Activated CD8-positive, alpha-beta memory T cell treated with anti-CD3 and anti-CD28 coated beads, Interleukin-2, amount 50 U/mL, for 48 hours (primary cell): ENCODE measurements around the gene SOX4.
"Not testable (repeated sequence)": the region's sequence is repeated elsewhere in the genome, so short reads cannot be mapped to it uniquely, and the experiment has no call there.

Experiments used
- DNase-seq: peaks from one replicate; pipeline ENCODE4 v3.0.0-alpha.2; 2020

SOX4 gene

GRCh38 chr6:21593412-21593926, at the start of gene SOX4:
Gene SOX4, plus strand, starts transcription at chr6:21593751. Its CDS starts 784 bp downstream, at chr6:21594535.
- DNase-seq = peak; percentile 71

DNA sequence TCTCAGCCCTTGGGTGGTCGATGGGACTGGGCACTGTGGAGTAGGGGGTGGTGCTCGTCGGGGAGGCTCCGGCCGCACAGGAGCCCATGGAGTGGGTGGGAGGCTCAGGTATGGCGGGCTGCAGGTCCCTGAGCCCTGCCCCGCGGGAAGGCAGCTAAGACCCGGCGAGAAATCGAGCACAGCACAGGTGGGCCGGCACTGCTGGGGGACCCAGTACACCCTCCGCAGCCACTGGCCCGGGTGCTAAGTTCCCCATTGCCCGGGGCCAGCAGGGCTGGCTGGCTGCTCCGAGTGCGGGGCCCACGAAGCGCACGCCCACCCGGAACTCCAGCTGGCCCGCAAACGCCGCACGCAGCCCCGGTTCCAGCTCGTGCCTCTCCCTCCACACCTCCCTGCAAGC, 41.3 kb upstream of the SOX4 start:
- DNase-seq = not testable (repeated sequence)

DNA sequence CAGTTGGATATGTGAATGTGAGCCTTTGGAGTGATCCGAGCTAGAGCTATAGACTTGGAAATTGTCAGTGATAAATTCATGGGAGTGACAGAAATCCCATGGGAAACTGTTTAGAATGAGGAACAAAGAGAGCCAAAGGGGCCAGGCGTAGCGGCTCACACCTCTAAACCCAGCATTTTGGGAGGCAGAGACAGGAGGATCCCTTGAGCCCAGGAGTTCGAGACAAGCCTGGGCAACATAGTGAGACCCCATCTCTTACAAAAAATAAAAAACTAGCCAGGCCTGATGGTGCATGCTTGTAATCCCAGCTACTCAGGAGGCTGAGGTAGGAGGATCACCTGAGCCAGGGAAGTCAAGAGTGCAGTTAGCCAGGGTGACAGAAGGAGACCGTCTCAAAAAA, 39.3 kb upstream of the SOX4 start:
- DNase-seq = no peak

- no peak for DNase-seq
Observed at GRCh38 chr6:21555197-21555596, 38.4 kb upstream of the SOX4 start.

GRCh38 chr6:21556511-21556910, 37.0 kb upstream of the SOX4 start:
- no peak for DNase-seq

- DNase-seq = no peak
Observed at GRCh38 chr6:21556968-21557721, 36.4 kb upstream of the SOX4 start.

DNA sequence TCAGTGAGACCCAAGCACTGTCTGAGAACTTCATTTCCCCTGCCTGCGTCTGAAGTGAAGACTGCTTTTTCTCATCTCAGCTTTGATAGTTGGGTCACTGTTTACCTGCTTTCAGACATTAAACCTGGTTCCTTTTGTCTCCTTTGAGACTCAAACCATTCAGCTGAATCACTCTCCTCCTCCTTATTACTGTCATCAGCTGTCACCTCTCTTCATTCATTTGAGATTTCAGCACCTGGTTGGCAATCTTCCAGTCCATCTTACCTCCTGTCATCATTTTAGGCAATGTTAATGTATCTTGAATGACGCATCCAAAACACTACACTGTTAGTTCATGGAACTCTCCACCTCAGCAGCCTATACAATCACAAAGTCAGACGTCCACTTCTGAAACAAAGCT, 34.3 kb upstream of the SOX4 start:
- no peak for DNase-seq

DNA sequence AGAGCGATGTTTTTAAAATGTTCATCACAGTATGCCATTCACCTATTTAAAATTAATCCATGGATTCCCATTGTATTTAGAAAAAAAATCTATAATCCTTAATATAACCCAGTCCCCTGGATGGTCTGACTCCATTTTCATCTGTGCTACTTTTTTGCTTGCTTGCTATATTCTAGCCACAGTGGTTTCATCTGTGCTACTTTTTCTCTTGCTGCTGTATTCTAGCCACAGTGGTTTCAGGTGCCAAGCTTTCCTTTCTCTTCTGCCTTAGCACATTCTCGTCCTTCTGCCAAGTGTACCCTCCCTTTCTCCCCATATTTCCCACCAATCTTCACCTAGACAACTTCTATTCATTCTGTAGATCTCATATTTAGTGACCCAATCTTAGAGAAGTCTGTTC, 33.3 kb upstream of the SOX4 start:
- no peak for DNase-seq

- no peak for DNase-seq
Observed at GRCh38 chr6:21565431-21565830, 28.1 kb upstream of the SOX4 start.

DNA sequence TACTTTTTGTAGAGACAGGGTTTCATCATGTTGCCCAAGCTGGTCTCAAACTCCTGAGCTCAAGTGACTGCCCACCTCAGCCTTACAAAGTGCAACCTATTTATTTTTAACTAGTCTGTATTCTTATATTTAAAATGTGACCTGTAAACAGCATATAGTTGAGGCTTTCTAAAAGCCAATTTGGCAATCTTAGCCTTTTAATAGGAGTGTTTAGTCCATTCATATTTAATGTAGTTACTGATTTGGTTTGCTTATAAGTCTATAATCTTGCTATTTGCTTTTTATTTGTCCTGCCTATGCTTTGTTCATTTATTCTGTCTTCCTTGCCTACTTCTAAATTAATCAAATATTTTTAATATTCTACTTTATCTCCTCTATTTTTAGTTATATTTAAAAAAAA, 15.0 kb upstream of the SOX4 start:
- DNase-seq = no peak

DNA sequence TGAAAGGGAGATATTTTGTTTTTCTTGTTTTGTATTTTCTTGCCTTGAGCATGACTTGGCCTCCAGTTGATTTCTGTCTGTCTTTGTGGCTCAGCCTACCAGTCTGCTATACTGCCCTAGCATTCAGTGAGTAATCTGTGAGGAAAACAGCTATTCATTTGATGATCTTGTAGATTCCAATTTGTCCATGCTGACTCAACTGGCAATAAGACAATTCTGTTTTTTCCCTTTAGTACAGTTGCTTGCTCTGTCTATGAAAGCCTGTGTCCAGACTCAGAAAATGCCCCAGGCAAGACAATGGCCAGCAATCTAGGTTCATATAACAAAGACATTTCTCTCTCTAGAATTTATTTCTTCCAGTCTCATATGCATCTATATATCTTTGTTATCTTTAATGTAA, 10.9 kb upstream of the SOX4 start:
- no peak for DNase-seq

DNA sequence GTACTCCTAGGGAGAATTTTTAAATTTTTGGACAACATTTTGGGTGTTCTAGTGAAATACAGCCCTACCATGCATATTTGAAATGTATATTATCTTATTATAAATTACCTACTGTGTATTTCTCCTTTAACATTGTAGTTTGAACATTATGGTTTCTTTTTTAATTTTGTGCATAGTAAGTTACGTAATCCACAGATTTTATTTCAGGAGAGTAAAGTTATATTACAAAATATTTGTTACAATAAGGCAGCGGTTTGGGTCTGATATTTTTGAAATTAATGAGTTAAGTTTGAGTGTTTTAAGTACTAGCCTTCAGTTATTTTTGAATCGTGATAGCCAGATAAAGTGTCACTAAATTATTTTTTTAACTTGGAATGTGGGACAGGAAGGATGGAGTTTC, 7.3 kb upstream of the SOX4 start:
- no peak for DNase-seq

- no peak for DNase-seq
Observed at GRCh38 chr6:21586740-21587178, 6.8 kb upstream of the SOX4 start.

DNA sequence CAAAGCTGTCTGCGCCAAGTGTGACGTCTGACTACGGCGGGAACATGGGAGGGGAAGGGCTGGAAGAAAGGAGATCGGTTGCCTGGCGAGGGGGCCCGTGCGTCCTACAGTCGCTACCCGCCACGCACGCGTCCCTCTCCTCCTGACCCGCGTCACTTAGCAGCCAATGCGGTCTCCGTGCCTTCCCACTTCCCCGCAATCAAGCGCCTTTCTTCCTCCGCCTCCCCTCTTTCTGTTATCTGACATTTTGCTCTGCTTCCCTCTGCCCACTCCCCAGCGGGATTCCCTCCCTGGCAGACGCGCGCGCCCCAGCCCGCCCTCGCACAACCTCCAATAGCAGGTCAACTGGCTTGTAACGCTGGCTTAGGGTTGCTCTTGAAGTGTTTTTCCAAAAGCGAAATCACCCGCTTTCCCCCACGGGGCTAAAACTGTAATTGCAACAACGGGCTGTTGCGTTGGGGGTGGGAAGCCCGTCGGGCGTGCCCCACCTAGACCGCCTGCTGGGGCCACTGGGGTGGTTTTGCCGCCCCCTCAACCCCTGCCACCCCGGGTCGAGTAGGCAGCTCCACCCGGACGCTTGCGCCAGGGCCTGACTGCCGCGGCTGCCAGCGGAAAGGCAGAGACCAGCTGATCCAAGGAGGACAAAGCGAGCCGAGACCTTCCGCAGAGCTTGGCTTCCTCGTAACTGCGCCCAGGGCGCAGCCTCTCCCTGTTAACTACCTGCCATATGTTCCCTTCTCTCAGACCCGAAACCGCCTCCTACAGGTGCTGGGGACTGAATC, 6.2 kb upstream of the SOX4 start:
- DNase-seq = peak; percentile 63

DNA sequence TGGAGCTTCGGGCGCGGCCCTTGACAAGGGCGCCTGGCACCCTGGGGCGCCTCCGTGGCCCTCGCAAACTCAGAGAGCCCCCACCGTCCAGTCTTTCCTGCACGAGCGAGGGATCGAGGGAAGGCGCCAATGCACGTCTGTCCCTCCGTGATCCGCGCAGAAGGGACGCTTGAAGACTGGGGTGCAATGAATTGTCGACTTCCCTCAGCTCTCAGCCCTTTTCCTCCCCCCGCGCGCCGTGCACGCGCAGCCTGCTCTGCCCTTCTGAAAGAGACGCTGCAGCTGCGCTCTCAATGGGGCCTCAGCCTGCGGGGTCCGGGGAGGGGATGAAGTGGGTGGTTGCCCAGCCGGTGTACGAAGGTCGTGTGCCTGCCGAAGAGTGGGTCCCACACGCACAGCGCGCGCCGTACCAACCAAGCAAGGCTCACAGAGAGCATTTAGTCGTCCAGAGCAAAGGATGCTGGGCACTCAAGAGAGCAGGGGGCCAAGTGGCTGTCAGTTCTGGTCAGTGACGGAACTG, 5.5 kb upstream of the SOX4 start:
- peak; percentile 62 for DNase-seq

DNA sequence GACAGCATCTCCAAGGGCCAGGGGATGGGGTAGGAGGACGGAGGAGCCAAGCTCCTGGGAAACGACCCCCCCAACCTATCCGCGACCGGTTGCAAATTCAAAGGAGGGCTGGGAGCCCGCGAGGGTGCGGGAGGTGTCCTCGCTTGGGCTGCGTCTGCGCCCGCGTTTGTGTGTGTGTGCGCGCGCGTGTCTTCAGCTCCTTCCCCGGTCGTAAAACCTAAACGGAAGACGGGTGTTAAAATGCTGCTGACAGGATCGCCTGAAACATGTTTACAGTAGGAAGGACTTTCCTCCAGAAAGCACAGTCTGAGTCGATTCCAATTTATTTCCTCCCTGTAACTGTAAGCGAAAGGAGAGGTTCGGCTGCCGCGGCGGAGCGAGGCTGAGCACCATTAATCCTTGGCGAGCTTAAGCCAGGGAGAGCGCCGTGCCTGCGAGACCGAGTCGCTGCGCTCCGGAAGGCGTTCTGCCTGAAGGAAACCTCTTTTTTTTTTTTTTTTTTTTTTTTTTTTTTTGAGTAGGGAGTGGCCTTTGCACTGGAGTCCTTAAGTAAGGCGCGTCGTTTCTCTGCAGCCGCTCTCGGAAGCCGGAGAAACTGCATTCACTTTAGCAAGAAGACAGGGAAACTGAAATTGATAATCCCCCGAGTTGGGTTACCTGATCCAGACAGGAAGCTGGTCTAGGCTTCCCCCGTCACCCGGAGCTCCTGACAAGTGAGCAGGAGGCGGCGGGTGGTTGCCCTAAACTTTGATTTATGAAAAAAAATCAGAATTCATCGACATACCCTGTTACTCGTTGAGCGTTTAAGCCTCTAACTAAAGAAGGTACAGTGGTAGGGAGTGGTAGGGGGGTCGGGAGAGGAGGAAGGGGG, 4.8 kb upstream of the SOX4 start:
- DNase-seq = peak; percentile 70

GRCh38 chr6:21589352-21590345, 3.9 kb upstream of the SOX4 start:
- DNase-seq = peak; percentile 92

DNA sequence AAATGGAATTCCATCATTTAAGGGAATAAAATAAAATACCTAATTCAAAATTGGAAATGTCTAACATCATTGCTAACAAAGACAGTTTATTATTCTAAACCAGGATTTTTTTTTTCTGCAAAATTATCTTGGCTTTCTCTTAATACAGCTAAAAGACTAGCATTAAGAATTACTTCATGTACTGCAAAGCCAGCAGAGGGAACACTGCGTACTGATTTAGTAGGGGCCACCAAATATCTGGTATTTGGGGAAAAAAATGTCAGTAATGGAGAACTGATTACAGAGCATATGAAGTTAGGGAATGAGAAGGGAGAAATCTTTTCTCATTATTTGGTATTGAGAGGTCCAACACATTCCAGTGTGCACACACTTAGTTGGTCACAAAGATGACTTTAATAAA, 3.2 kb upstream of the SOX4 start:
- no peak for DNase-seq

- DNase-seq = no peak
Observed at GRCh38 chr6:21591446-21591845, 2.1 kb upstream of the SOX4 start.

- no peak for DNase-seq
Observed at GRCh38 chr6:21592953-21593352, 598 bp upstream of the SOX4 start.

- DNase-seq = no peak
Observed at GRCh38 chr6:21593927-21594415, 420 bp downstream of the SOX4 start.
